ENCODE measurements around the gene IFNGR2. TPM values are rescaled to one million over a fixed set of nuclear protein-coding genes. Genes with fewer than 3 reads are reported as not detected.
"Not testable (repeated sequence)": the region's sequence is repeated elsewhere in the genome, so short reads cannot be mapped to it uniquely, and the experiment has no call there.

The IFNGR2 gene
- total RNA-seq, 1 donor from 2014 or later = 33.6 TPM

- no peak for DNase-seq (ENCODE audit: low read depth)
Observed at GRCh38 chr21:33437140-33437539, 33.9 kb downstream of the IFNGR2 start.

GRCh38 chr21:33441489-33442477 is 38.6 kb downstream of the IFNGR2 start:
- peak; percentile 97 for DNase-seq (ENCODE audit: low read depth)

DNA sequence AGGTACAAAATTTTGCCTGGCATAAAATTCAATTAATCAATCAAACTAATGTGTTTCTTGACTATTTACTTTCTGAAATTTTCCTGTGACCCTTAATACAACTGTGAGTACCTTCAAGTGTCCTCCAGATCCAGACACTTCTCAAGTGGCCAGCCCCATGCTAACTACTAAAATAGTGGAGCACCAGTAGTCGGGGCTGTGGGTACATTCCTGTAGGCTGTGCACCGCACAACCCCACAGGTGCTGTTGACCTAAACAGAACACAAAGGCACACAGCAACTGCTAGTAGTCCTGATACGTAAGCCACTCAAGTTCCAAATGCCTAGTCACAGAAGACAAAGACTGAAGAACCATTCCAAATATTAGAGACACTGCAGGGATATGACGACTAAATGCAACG is 40.0 kb downstream of the IFNGR2 start:
- DNase-seq (ENCODE audit: low read depth) = peak; percentile 61

- DNase-seq (ENCODE audit: low read depth) = no peak
Observed at GRCh38 chr21:33444499-33444898, 41.3 kb downstream of the IFNGR2 start.

GRCh38 chr21:33446620-33447019 is 43.4 kb downstream of the IFNGR2 start:
- not testable (repeated sequence) for DNase-seq (ENCODE audit: low read depth)

GRCh38 chr21:33449616-33450015 is 46.4 kb downstream of the IFNGR2 start:
- DNase-seq (ENCODE audit: low read depth) = no peak

GRCh38 chr21:33451634-33452071 is 48.4 kb downstream of the IFNGR2 start:
- DNase-seq (ENCODE audit: low read depth) = no peak

- DNase-seq (ENCODE audit: low read depth) = no peak
Observed at GRCh38 chr21:33452362-33452761, 49.1 kb downstream of the IFNGR2 start.

- DNase-seq (ENCODE audit: low read depth) = no peak
Observed at GRCh38 chr21:33455686-33456446, 52.7 kb downstream of the IFNGR2 start.

DNA sequence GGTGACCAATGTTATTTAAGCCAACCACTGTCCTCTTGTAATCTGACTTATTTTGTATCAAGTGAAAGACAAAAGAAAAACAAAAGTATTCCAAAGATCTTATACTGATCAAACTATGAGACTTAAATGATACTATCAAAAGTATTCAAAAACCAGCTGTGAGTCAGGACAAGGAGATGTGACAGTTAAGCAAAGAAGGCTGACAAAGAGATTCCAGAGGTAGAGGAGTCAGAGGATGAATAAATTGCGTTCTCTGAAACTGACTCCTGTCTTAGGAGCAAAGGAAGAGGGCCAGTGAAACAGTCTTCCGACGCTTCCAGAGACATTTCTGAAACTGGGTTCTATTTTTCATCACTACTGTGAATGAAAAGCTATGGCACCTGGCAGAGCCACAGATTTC is 55.6 kb downstream of the IFNGR2 start:
- DNase-seq (ENCODE audit: low read depth) = no peak

DNA sequence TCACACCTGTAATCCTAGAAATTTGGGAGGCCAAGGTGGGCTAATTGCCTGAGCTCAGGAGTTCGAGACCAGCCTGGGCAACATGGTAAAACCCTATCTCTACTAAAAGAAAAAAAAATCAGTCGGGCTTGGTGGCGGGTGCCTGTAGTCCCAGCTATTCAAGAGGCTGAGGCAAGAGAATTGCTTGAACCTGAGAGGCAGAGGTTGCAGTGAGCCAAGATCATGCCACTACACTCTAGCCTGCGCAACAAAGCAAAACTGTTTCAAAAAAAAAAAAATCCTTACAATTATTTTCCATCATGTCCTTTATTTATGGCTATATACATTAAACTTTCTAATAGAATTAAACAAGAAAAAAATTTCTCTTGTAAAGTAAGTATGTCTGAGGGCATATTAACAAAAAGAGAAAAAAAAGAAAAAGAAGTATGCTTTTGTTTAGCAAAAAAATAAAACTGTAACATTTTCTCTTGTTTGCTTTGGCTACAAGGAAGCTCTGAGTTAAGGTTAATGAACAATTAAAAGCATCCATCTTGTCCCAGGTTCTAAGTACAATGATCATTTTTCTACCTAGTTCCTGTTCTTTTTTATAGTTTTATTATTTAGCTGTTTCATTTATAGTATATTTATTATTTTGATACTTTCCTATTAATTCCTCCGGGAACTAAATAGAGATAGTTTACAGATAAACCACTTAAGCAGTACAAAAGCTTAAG is 58.5 kb downstream of the IFNGR2 start:
- DNase-seq (ENCODE audit: low read depth) = no peak

GRCh38 chr21:33469183-33469582 is 66.0 kb downstream of the IFNGR2 start:
- not testable (repeated sequence) for DNase-seq (ENCODE audit: low read depth)

- no peak for DNase-seq (ENCODE audit: low read depth)
Observed at GRCh38 chr21:33470701-33471100, 67.5 kb downstream of the IFNGR2 start.

GRCh38 chr21:33473344-33473743 is 70.1 kb downstream of the IFNGR2 start:
- DNase-seq (ENCODE audit: low read depth) = no peak

DNA sequence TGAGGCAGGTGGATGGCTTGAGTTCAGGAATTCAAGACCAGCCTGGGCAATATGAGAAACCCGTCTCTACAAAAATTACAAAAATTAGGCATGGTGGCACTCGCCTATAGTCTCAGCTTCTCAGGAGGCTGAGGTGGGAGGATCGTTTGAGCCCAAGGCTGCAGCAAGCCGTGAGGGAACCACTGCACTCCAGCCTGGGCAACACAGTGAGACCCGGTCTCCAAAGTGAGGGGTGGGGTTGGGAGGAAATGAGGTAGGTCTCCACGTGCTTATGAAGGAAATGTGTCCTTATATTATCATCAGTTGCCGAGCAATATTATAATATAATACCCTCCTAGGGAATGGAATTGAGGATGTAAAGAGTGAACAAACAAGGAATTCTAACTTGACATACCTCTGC is 73.9 kb downstream of the IFNGR2 start:
- no peak for DNase-seq (ENCODE audit: low read depth)

DNA sequence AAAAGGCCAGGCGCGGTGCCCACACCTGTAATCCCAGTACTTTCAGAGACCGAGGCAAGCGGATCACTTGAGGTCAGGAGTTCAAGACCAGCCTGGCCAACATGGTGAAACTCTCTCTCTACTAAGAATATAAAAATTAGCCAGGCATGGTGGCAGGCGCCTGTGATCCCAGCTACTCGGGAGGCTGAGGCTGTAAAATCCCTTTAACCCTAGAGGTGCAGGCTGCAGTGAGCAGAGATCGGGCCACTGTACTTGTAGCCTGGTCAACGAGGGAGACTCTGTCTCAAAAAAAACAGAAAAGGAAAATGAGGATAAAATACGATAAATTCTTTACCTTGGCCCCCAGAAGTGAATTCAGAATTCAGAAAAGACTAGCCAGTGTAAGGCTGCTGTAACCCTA is 75.0 kb downstream of the IFNGR2 start:
- DNase-seq (ENCODE audit: low read depth) = no peak

DNA sequence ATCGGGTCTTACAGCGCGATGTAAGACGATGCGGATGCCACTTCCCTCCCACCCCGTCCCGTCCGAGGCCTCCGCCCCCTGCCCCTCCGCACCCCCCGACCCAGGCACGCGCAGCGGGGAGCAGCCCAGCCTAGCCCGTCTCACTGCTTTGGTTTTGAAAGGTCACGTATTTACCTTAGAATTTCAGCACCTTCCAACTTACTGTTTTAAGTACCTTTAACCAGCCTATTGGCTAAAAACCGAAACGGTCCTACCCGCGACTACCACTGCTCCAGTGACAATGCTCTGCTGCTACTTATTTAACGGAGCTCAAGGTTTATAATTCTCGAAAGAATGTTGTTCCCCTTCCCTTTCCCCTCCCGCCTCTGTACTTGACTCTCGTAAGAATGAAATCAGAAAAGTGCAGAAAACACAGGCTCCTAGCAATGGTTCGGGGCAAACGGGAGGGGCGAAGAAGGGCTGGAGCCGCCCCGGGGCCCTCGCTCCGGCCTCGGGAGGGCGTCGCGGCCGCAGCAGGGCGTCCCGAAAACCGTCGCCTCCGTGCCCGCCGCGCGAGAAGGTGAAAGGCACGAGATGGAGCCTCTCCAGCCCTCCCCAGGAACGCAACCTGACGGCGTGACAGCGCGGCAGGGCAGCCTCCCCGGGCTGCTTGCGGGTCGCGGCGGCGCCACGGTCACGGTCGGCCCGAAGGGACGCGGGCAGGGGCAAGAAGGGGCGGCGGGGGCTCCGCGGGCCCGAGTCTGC is 75.9 kb downstream of the IFNGR2 start:
- DNase-seq (ENCODE audit: low read depth) = peak; percentile 45

DNA sequence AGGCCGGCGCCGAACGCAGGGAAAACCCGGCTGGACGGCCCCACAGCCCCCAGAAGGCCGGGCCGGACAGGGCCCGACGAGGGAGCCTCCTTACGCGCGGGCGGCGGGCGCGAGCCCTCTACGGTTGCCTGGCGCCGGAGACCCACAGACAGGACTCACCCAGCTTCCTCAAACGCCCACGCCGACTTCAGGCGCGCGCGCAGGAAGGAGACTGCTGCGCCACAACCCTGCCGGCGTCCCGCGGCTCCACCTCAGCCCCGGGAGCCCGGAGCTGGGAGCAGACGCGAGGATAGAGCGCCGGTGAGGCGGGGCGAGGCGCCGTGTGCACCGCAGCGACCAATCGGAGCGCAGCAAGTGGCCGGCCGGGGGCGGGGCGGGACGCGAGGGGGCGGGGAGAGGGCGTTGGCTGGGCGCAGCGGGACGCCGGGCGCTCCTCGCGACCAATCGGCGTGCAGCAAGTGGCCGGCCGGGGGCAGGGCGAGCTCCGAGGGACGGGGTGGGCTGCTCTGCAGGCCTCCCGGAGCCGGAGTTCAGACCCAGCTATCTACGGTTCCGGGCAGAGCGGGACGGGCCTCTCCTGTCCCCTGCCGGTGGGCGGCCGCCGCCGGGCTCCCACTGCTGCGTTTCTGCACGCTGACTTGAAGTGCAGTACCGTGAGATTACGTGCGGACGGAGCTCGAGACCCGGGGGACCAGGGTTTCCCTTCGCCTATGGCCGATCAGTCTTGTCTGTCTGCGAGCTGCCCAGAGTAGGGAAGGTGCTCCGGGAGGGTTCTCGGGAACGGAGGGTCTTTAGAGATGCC is 76.7 kb downstream of the IFNGR2 start, which contains the start of gene TMEM50B:
TSS of gene TMEM50B (minus strand) at position 296 of the 802 bp plus-strand sequence. CDS start 11,089 bp downstream, outside the sequence.
- DNase-seq (ENCODE audit: low read depth) = peak; percentile 96

- DNase-seq (ENCODE audit: low read depth) = no peak
Observed at GRCh38 chr21:33480481-33481103, 77.4 kb downstream of the IFNGR2 start.

All from myocyte (in vitro differentiated cells).